Esophagus muscularis mucosa (tissue), 3 donors: Measurements from ENCODE around the gene SLC26A6.

Experiments
- CTCF ChIP-seq, 3 experiments: fragments of 200-600 bp in 2 of 3; fragments of 450-650 bp in 1 of 3; sonication (generic) in 2 of 3; IDR thresholded peaks; one replicate each; pipeline ENCODE4 v1.5.1; 2017 to 2019; ENCODE audit warnings: antibody characterized with exemption in 3 of 3, mild to moderate bottlenecking in 2 of 3, moderate library complexity in 1 of 3
- POLR2A ChIP-seq: fragments of 450-650 bp; IDR thresholded peaks from one replicate; pipeline ENCODE4 v1.6.1; 2017; ENCODE audit warnings: antibody characterized with exemption, moderate library complexity, mild to moderate bottlenecking, low read depth

- TF ChIP-seq POLR2A (no peak), CTCF (IDR thresholded peaks at IDR 0.05) (no peak)
These were observed 34.3 kb downstream of the SLC26A6 start for GRCh38 chr3:48600711-48601621.
